Measurements from ENCODE around the gene SMYD3. TPM values are rescaled to one million over a fixed set of nuclear protein-coding genes. Genes with fewer than 3 reads are reported as not detected.

The SMYD3 gene
- total RNA-seq, 1 experiment from 2014 or later = 25.5 TPM

DNA sequence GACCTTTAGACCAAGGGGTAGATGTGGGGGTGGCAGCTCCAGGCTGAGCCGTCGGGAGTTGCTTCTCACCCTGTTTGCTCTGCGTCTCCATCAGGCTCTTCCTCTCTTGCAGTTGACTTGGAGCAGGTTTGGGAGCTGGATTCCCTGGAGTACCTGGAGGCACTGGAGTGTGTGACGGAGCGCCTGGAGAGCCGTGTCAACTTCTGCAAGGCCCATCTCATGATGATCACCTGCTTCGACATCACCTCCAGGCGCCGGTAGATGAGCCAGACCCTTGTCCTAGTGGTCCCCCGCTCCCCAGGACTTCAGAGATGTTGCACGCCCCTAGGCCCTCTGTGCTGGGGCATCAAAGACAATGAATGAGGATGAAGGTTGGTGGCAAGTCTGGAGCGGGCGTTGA lies 804.7 kb downstream of the SMYD3 start:
- no peak overlapping the region for H4K91ac ChIP-seq (ENCODE audit: insufficient read length, low read depth, low read length)
- H3K9ac ChIP-seq (ENCODE audit: extremely low read depth, insufficient read length, low read length) = no peak overlapping the region
- H3K18ac ChIP-seq (ENCODE audit: insufficient read length, low read depth, low read length) = no peak overlapping the region
- Mint-ChIP-seq H3K9me3 (no peaks in the 10 kb centered on the region), H3K36me3 (ENCODE audit: insufficient read depth in 1 of 3, low read depth in 3 of 3) (no peaks in the 10 kb centered on the region; a peak in 1 of 7 replicates), H3K27me3 (ENCODE audit: low read depth) (peaks cover 1% of the 10 kb centered on the region), H3K27ac (0 out of 7 replicates have a peak overlapping the region, but pooled peaks of 1 of the 3 experiments have one; percentile 17), H3K4me1 (peaks cover 9% of the 10 kb centered on the region in 2 experiments), H3K4me3 (no peak overlapping the region)
- H2AFZ ChIP-seq (ENCODE audit: low read length) = no peak overlapping the region
- no peak overlapping the region for H4K8ac ChIP-seq (replicated peaks; ENCODE audit: insufficient read length, low read depth, low read length)
- H3K79me1 ChIP-seq (ENCODE audit: insufficient read depth, low read depth, low read length, poor library complexity, severe bottlenecking) = no peaks in the 10 kb centered on the region
- no peaks in the 10 kb centered on the region for H3K79me2 ChIP-seq (ENCODE audit: insufficient read depth, low read length)
- H2BK20ac ChIP-seq (ENCODE audit: low read depth, low read length, poor library complexity, severe bottlenecking) = no peak overlapping the region
- H4K20me1 ChIP-seq (ENCODE audit: control insufficient read depth, insufficient read depth, insufficient read length) = no peaks in the 10 kb centered on the region
- H4K5ac ChIP-seq (ENCODE audit: insufficient read length, low read depth, low read length) = no peak overlapping the region
- DNase-seq = no peak
- no peak overlapping the region for H2BK120ac ChIP-seq (ENCODE audit: low read depth, low read length, poor library complexity, severe bottlenecking)
- H2AK5ac ChIP-seq (ENCODE audit: insufficient read length, low read length) = no peak overlapping the region
- H3K14ac ChIP-seq (ENCODE audit: insufficient read depth, low read length) = no peak overlapping the region
- H3K23me2 ChIP-seq (ENCODE audit: insufficient read length, low read depth, low read length, poor library complexity, severe bottlenecking) = no peaks in the 10 kb centered on the region
- H3K4me2 ChIP-seq (ENCODE audit: insufficient read depth, insufficient read length, low read length) = no peak overlapping the region
- H3K4me1 ChIP-seq (ENCODE audit: insufficient read depth, low read length) = no peaks in the 10 kb centered on the region
- no peaks in the 10 kb centered on the region for H3K27me3 ChIP-seq (ENCODE audit: insufficient read depth, low read length)
- no peak overlapping the region for H3K27ac ChIP-seq (ENCODE audit: insufficient read length, low read depth, low read length)
- no peak overlapping the region for H3K23ac ChIP-seq (ENCODE audit: insufficient read length, low read depth, low read length)
- H3K4ac ChIP-seq (ENCODE audit: low read depth, low read length) = no peak overlapping the region
- WGBS (ENCODE audit: extremely low coverage, insufficient read length, low lambda C conversion rate) = no CpG with 5 or more reads among the region's 13 CpGs
- H3K56ac ChIP-seq (ENCODE audit: insufficient read length, low read depth, low read length) = no peak overlapping the region
- H3T11ph ChIP-seq (ENCODE audit: low read length) = no peak overlapping the region
- no peak overlapping the region for H2BK5ac ChIP-seq (ENCODE audit: insufficient read length, low read length)
- no peaks in the 10 kb centered on the region for H3K9me3 ChIP-seq (ENCODE audit: control insufficient read depth, low read depth, low read length)
- no peak overlapping the region for H2BK12ac ChIP-seq (ENCODE audit: insufficient read length, low read depth, low read length)
- H2BK15ac ChIP-seq (ENCODE audit: low read depth, low read length) = no peak overlapping the region
- TF ChIP-seq, protein P1, sequence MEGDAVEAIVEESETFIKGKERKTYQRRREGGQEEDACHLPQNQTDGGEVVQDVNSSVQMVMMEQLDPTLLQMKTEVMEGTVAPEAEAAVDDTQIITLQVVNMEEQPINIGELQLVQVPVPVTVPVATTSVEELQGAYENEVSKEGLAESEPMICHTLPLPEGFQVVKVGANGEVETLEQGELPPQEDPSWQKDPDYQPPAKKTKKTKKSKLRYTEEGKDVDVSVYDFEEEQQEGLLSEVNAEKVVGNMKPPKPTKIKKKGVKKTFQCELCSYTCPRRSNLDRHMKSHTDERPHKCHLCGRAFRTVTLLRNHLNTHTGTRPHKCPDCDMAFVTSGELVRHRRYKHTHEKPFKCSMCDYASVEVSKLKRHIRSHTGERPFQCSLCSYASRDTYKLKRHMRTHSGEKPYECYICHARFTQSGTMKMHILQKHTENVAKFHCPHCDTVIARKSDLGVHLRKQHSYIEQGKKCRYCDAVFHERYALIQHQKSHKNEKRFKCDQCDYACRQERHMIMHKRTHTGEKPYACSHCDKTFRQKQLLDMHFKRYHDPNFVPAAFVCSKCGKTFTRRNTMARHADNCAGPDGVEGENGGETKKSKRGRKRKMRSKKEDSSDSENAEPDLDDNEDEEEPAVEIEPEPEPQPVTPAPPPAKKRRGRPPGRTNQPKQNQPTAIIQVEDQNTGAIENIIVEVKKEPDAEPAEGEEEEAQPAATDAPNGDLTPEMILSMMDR (conservative IDR thresholded peaks at IDR 0.05) = no peak

All from H9 (cell line).